ENCODE data around the gene PLCG2. TPM values are rescaled to one million over a fixed set of nuclear protein-coding genes. Genes with fewer than 3 reads are reported as not detected.

Gene PLCG2
- total RNA-seq, 1 donor from 2014 or later = 47.7 TPM

- intact Hi-C loops (cut with DNase I) = no loop called here
- Histone ChIP-seq H3K36me3 (peaks cover 40% of the 10 kb centered on the region), H3K9me3 (no peaks in the 10 kb centered on the region), H3K27ac (no peak overlapping the region), H3K4me1 (peaks cover 4% of the 10 kb centered on the region), H3K4me3 (no peak overlapping the region), H3K27me3 (ENCODE audit: low read depth) (no peaks in the 10 kb centered on the region)
- no peak for TF ChIP-seq CTCF (IDR thresholded peaks at IDR 0.05)
- ATAC-seq = no peak
- DNase-seq = no peak
Observed at GRCh38 chr16:81917375-81917774, 138.3 kb downstream of the PLCG2 start.

DNA sequence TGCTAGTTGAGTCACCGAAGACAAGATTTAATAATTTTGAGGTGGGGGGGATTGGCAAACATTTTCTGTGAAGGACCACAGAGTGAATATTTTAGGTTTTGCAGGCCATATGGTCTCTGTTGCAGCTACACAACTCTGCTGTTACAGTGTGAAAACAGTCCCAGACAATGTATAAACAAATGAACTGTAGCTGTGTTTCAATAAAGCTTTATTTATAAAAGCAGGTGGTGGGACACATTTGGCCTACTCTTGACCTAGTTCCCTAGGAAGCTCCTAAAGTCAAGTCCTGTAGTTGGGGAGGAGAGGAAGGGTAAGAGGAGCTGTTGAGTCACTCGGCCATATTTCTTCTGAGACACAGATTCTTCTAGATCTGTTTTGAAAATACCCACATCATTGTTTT lies 139.8 kb downstream of the PLCG2 start:
- H3K4me3 ChIP-seq = no peak overlapping the region
- no peak for TF ChIP-seq CTCF (IDR thresholded peaks at IDR 0.05)
- H3K36me3 ChIP-seq = peaks cover 45% of the 10 kb centered on the region
- intact Hi-C loops (cut with DNase I) = no loop called here
- no peaks in the 10 kb centered on the region for H3K27me3 ChIP-seq (ENCODE audit: low read depth)
- DNase-seq (no peak), ATAC-seq (no peak)
- peaks cover 4% of the 10 kb centered on the region for H3K4me1 ChIP-seq
- no peaks in the 10 kb centered on the region for H3K9me3 ChIP-seq
- no peak overlapping the region for H3K27ac ChIP-seq

- H3K27ac ChIP-seq = no peak overlapping the region
- no peaks in the 10 kb centered on the region for H3K9me3 ChIP-seq
- ATAC-seq = no peak
- intact Hi-C loops (cut with DNase I) = no loop called here
- H3K36me3 ChIP-seq = peaks cover 55% of the 10 kb centered on the region
- no peaks in the 10 kb centered on the region for H3K27me3 ChIP-seq (ENCODE audit: low read depth)
- H3K4me1 ChIP-seq = peaks cover 4% of the 10 kb centered on the region
- no peak for DNase-seq
- no peak overlapping the region for H3K4me3 ChIP-seq
- TF ChIP-seq CTCF (IDR thresholded peaks at IDR 0.05) = no peak
Observed at GRCh38 chr16:81920498-81920897, 141.4 kb downstream of the PLCG2 start.

DNA sequence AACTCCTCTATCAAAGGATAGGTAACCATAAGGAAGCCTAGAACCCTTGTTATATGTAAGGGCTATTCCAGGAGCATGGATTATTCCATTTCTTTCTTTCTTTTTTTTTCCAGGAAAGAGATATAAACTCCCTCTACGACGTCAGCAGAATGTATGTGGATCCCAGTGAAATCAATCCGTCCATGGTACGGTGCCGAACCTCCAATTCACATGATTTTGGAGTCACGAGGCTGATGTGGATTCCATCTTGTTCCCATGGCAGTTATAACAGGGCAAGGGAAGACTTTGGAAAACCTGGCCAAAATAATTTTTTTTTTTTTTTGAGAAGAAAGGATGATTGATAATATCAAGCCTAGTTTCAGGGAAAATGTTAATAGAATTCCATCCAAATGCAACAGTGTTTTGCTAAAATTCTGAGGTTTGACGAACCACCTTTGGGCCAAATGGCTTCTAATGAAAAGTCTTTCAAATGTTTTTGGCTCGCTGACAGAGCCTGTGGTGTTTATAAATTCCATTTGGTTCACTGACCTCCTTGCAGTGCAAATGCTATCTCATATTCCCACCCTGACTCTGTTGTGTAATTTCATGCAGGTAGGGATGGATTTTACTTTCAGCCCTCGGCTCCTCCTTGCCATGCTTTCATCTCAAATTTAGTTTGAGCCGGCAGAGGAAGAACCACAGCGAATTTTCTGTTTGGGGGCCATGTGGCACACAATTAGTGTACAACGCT lies 142.2 kb downstream of the PLCG2 start:
- ATAC-seq (no peak), DNase-seq (no peak)
- no peaks in the 10 kb centered on the region for H3K9me3 ChIP-seq
- H3K4me1 ChIP-seq = peaks cover 4% of the 10 kb centered on the region
- H3K4me3 ChIP-seq = no peak overlapping the region
- no peak for TF ChIP-seq CTCF (IDR thresholded peaks at IDR 0.05)
- no peaks in the 10 kb centered on the region for H3K27me3 ChIP-seq (ENCODE audit: low read depth)
- intact Hi-C loops (cut with DNase I) = no loop called here
- no peak overlapping the region for H3K27ac ChIP-seq
- H3K36me3 ChIP-seq = peaks cover 55% of the 10 kb centered on the region

GRCh38 chr16:81921843-81922584 lies 142.9 kb downstream of the PLCG2 start:
- intact Hi-C loops (cut with DNase I) = no loop called here
- Histone ChIP-seq H3K27ac (no peak overlapping the region), H3K9me3 (no peaks in the 10 kb centered on the region), H3K4me3 (no peak overlapping the region), H3K4me1 (peaks cover 4% of the 10 kb centered on the region), H3K36me3 (peaks cover 57% of the 10 kb centered on the region), H3K27me3 (ENCODE audit: low read depth) (no peaks in the 10 kb centered on the region)
- TF ChIP-seq CTCF (IDR thresholded peaks at IDR 0.05) = no peak
- DNase-seq = no peak
- no peak for ATAC-seq
